K562 (cell line): ENCODE measurements around the gene KHSRP. TPM values are rescaled to one million over a fixed set of nuclear protein-coding genes. Genes with fewer than 3 reads are reported as not detected.

Source experiments
- ARID4B ChIP-seq: sonication (generic); formaldehyde crosslinking; IDR thresholded peaks from 2 replicates; pipeline ENCODE4 v1.8.0; 2022; ENCODE audit warnings: mild to moderate bottlenecking, missing genetic modification reagents
- CCNT2 ChIP-seq: IDR thresholded peaks from 2 replicates; pipeline ENCODE4 v1.6.1; 2011; ENCODE audit warnings: borderline replicate concordance, low read depth, mild to moderate bottlenecking, moderate library complexity, mixed read lengths, low read length; ENCODE audit not compliant: insufficient read length; ENCODE audit errors: extremely low read depth
- E2F4 ChIP-seq: sonication (generic); formaldehyde crosslinking; IDR thresholded peaks from 2 replicates; pipeline ENCODE4 v1.8.0; 2022; ENCODE audit warnings: mild to moderate bottlenecking, low read depth, missing genetic modification reagents
- ETV5 ChIP-seq: sonication (generic); formaldehyde crosslinking; IDR thresholded peaks from 2 replicates; pipeline ENCODE4 v1.4.0; 2020; ENCODE audit warnings: low read depth, mild to moderate bottlenecking, missing genetic modification reagents
- JUNB ChIP-seq: fragments of 450-650 bp; formaldehyde crosslinking; conservative IDR thresholded peaks from 2 replicates; pipeline ENCODE4 v1.4.0; 2020; ENCODE audit warnings: mild to moderate bottlenecking
- KLF1 ChIP-seq: fragments of 450-650 bp; IDR thresholded peaks from 2 replicates; pipeline ENCODE4 v1.6.1; 2016; ENCODE audit warnings: missing genetic modification characterization, missing compliant biosample characterization
- LARP7 ChIP-seq: fragments of 450-650 bp; IDR thresholded peaks from 2 replicates; pipeline ENCODE4 v1.6.1; 2016
- MNT ChIP-seq, 2 experiments: fragments of 450-650 bp; conservative IDR thresholded peaks; 2 replicates each; pipeline ENCODE4 v1.6.1; 2017; ENCODE audit warnings: mild to moderate bottlenecking in 2 of 2, moderate library complexity in 2 of 2
- POLR2AphosphoS2 ChIP-seq: IDR thresholded peaks from 2 replicates; pipeline ENCODE4 v1.6.1; 2012; ENCODE audit warnings: low read length, improper control_type of control experiment
- POLR2AphosphoS5 ChIP-seq: IDR thresholded peaks from 2 replicates; pipeline ENCODE4 v1.6.1; 2011; ENCODE audit warnings: mild to moderate bottlenecking, low read depth, low read length, moderate library complexity; ENCODE audit not compliant: control insufficient read depth, insufficient read depth
- POLR2B ChIP-seq: fragments of 450-650 bp; IDR thresholded peaks from 2 replicates; pipeline ENCODE4 v1.6.1; 2018; ENCODE audit warnings: low read depth; ENCODE audit not compliant: partially characterized antibody
- RB1 ChIP-seq: fragments of 450-650 bp; IDR thresholded peaks from 2 replicates; pipeline ENCODE4 v1.6.1; 2017; ENCODE audit warnings: low read depth, mild to moderate bottlenecking
- SRSF3 ChIP-seq: fragments of 200-400 bp; formaldehyde crosslinking; IDR thresholded peaks from 2 replicates; pipeline ENCODE4 v1.6.1; 2016; ENCODE audit warnings: mild to moderate bottlenecking, low read length, moderate library complexity; ENCODE audit not compliant: insufficient read depth
- SRSF9 ChIP-seq: fragments of 200-400 bp; formaldehyde crosslinking; IDR thresholded peaks from 2 replicates; pipeline ENCODE4 v1.6.1; 2017; ENCODE audit warnings: low read depth, low read length, borderline replicate concordance
- TBP ChIP-seq: optimal IDR thresholded peaks from 2 replicates; pipeline ENCODE3; 2011; ENCODE audit warnings: low read depth, low read length, improper control_type of control experiment
- TEAD1 ChIP-seq, 2 experiments: fragments of 450-650 bp in 1 of 2; sonication (generic) in 1 of 2; formaldehyde crosslinking; IDR thresholded peaks; 2 replicates each; pipeline versions ENCODE4 v1.4.0 to v1.8.0; 2020 to 2022; ENCODE audit warnings: mild to moderate bottlenecking in 2 of 2, missing genetic modification reagents in 1 of 2
- ZFP1 ChIP-seq: fragments of 450-650 bp; formaldehyde crosslinking; IDR thresholded peaks from 2 replicates; pipeline ENCODE4 v1.4.0; 2020; ENCODE audit warnings: mild to moderate bottlenecking, mixed read lengths
- ZNF133 ChIP-seq: fragments of 250-450 bp; sonication (Bioruptor Pico); IDR thresholded peaks from 2 replicates; pipeline ENCODE4 v1.4.0; 2020; ENCODE audit warnings: mild to moderate bottlenecking
- ZNF24 ChIP-seq: fragments of 450-650 bp; IDR thresholded peaks from 2 replicates; pipeline ENCODE4 v1.6.1; 2016
- polyA plus RNA-seq, 8 experiments: library from polyadenylated mRNA; depleted of rRNA in 4 of 8; stranded (reverse) in 5 of 8; unstranded in 3 of 8; fragments of >200 nt; fragmentation: Nextera tagmentation in 2 of 8; fragmentation: Illumina TruSeq in 1 of 8; extraction: Ambion mirVana in 2 of 8; extraction: Trizol in 1 of 8; gene quantifications; 2 replicates each; pipeline versions ENCODE4 v1.2.1 to v1.2.3, GENCODE V29; 2011 to 2014; ENCODE audit warnings: inconsistent platforms in 1 of 8, missing spikeins in 1 of 8
- total RNA-seq, 7 experiments: library from RNA; depleted of rRNA in 6 of 7; stranded (reverse); fragments of >200 nt in 6 of 7; fragmentation: Illumina TruSeq in 2 of 7; extraction: Trizol in 2 of 7; gene quantifications; 2 replicates each; pipeline versions ENCODE4 v1.2.1 to v1.2.3, GENCODE V29; 2011 to 2021; ENCODE audit warnings: low replicate concordance in 1 of 7

Gene KHSRP
- total and polyA plus RNA-seq, 9 of the 15 experiments (the other 6 are each of a cell fraction or from before 2014, with no cell fraction given) = 4.2 to 564 (median 139) TPM

GRCh38 chr19:6429419-6430221 lies 5.0 kb upstream of the KHSRP start (continued):
- TF ChIP-seq CCNT2 (no peak), TEAD1 (CRISPR knock-in tag; IDR thresholded peaks at IDR 0.05) (no peak), ZNF24 (no peak), SRSF3 (no peak), ETV5 (no peak), POLR2AphosphoS5 (no peak), TBP (no peak), JUNB (no peak), MNT (conservative IDR thresholded peaks at IDR 0.05) (peak in 1 of 2 experiments; percentile 55; a peak in 3 of 4 replicates), ZNF133 (CRISPR knock-in tag) (no peak), POLR2AphosphoS2 (no peak), RB1 (no peak), ZFP1 (no peak), SRSF9 (no peak), POLR2B (peak; percentile 23), E2F4 (CRISPR knock-in tag) (0 out of 2 replicates have a peak, but pooled peaks have one; percentile 45), LARP7 (peak; percentile 87), KLF1 (tag) (no peak), ARID4B (CRISPR knock-in tag) (no peak)
